ENCODE results near the gene MYO3A. TPM values are rescaled to one million over a fixed set of nuclear protein-coding genes. Genes with fewer than 3 reads are reported as not detected.
"Not testable (repeated sequence)": the region's sequence is repeated elsewhere in the genome, so short reads cannot be mapped to it uniquely, and the experiment has no call there.

MYO3A gene
- polyA plus RNA-seq, 1 donor (not counting 4 experiments of a cell fraction or from before 2014, with no cell fraction given): not detected

DNA sequence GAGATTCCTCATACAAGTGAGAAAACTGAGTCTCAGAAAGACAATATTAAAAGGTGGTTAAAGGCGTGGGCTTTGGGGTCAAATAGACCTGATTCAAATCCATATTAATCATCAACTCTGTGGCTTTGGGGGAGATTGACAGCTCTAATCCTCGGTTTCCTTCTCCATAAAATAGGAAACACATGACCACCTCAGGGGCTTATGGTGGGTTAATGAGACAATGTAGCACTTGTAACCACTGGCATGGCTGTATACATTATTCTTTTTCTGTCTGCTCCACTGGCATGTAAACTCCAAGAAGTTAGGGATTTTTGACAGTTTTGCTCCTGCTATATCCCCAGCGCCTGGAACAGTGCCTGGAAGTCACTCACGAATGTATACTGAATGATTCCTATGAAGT lies 161.8 kb downstream of the MYO3A start:
- no peak overlapping the region for H3K9ac ChIP-seq (ENCODE audit: control insufficient read depth, extremely low read depth, insufficient read depth, low read length)
- H3K9me3 ChIP-seq (ENCODE audit: control insufficient read depth, low read depth, low read length): no peaks in the 10 kb centered on the region
- dilution Hi-C loops (cut with MboI; ENCODE audit: extremely low pct_ligation_motif_present, low sequenced_read_pairs): no loop called here
- no peaks in the 10 kb centered on the region for H4K20me1 ChIP-seq (ENCODE audit: control insufficient read depth, extremely low read depth, insufficient read depth, low read length)
- no peaks in the 10 kb centered on the region for H3K79me2 ChIP-seq (ENCODE audit: control insufficient read depth, insufficient read depth, low read length)
- FAIRE-seq: no peak
- H2AFZ ChIP-seq (ENCODE audit: control insufficient read depth, low read length): no peak overlapping the region
- DNase-seq (ENCODE audit: low read depth, low spot score): no peak
- H3K9me1 ChIP-seq (ENCODE audit: control insufficient read depth, extremely low read depth, insufficient read depth, low read length): no peaks in the 10 kb centered on the region
- no peak overlapping the region for H3K4me2 ChIP-seq (ENCODE audit: control insufficient read depth, extremely low read depth, insufficient read depth, low read depth, low read length)
- no peak overlapping the region for H3K27ac ChIP-seq (ENCODE audit: control insufficient read depth, insufficient read depth, low read length)
- no peaks in the 10 kb centered on the region for H3K27me3 ChIP-seq (ENCODE audit: control insufficient read depth, extremely low read depth, insufficient read depth, low read length)
- H3K36me3 ChIP-seq (ENCODE audit: control insufficient read depth in 2 of 2, extremely low read depth in 1 of 2, insufficient read depth in 2 of 2, low read length in 2 of 2): no peaks in the 10 kb centered on the region
- TF ChIP-seq, protein P1, sequence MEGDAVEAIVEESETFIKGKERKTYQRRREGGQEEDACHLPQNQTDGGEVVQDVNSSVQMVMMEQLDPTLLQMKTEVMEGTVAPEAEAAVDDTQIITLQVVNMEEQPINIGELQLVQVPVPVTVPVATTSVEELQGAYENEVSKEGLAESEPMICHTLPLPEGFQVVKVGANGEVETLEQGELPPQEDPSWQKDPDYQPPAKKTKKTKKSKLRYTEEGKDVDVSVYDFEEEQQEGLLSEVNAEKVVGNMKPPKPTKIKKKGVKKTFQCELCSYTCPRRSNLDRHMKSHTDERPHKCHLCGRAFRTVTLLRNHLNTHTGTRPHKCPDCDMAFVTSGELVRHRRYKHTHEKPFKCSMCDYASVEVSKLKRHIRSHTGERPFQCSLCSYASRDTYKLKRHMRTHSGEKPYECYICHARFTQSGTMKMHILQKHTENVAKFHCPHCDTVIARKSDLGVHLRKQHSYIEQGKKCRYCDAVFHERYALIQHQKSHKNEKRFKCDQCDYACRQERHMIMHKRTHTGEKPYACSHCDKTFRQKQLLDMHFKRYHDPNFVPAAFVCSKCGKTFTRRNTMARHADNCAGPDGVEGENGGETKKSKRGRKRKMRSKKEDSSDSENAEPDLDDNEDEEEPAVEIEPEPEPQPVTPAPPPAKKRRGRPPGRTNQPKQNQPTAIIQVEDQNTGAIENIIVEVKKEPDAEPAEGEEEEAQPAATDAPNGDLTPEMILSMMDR (optimal IDR thresholded peaks at IDR 0.05 in 1 of 3, IDR thresholded peaks at IDR 0.05 in 1 of 3, conservative IDR thresholded peaks at IDR 0.05 in 1 of 3; ENCODE audit: extremely low read depth in 1 of 3, insufficient read depth in 2 of 3, low read length in 3 of 3): no peak
- no peak for TF ChIP-seq EZH2 (IDR thresholded peaks at IDR 0.05; ENCODE audit: low read length)
- no peaks in the 10 kb centered on the region for H3K4me1 ChIP-seq (ENCODE audit: control insufficient read depth, extremely low read depth, insufficient read depth, low read length)
- no peak overlapping the region for H3K4me3 ChIP-seq (ENCODE audit: control insufficient read depth in 2 of 3, extremely low read depth in 1 of 3, insufficient read depth in 2 of 3, low read depth in 1 of 3, low read length in 3 of 3)

GRCh38 chr10:26097549-26097948 lies 163.5 kb downstream of the MYO3A start:
- FAIRE-seq; H3K9me3 ChIP-seq (ENCODE audit: control insufficient read depth, low read depth, low read length); dilution Hi-C loops (cut with MboI; ENCODE audit: extremely low pct_ligation_motif_present, low sequenced_read_pairs); H3K27me3 ChIP-seq (ENCODE audit: control insufficient read depth, extremely low read depth, insufficient read depth, low read length); H2AFZ ChIP-seq (ENCODE audit: control insufficient read depth, low read length); H3K79me2 ChIP-seq (ENCODE audit: control insufficient read depth, insufficient read depth, low read length); H3K36me3 ChIP-seq (ENCODE audit: control insufficient read depth in 2 of 2, extremely low read depth in 1 of 2, insufficient read depth in 2 of 2, low read length in 2 of 2); H3K9ac ChIP-seq (ENCODE audit: control insufficient read depth, extremely low read depth, insufficient read depth, low read length); H3K4me3 ChIP-seq (ENCODE audit: control insufficient read depth in 2 of 3, extremely low read depth in 1 of 3, insufficient read depth in 2 of 3, low read depth in 1 of 3, low read length in 3 of 3); H3K4me1 ChIP-seq (ENCODE audit: control insufficient read depth, extremely low read depth, insufficient read depth, low read length); H3K4me2 ChIP-seq (ENCODE audit: control insufficient read depth, extremely low read depth, insufficient read depth, low read depth, low read length); DNase-seq (ENCODE audit: low read depth, low spot score); H3K27ac ChIP-seq (ENCODE audit: control insufficient read depth, insufficient read depth, low read length); H4K20me1 ChIP-seq (ENCODE audit: control insufficient read depth, extremely low read depth, insufficient read depth, low read length); H3K9me1 ChIP-seq (ENCODE audit: control insufficient read depth, extremely low read depth, insufficient read depth, low read length): not testable (repeated sequence)

DNA sequence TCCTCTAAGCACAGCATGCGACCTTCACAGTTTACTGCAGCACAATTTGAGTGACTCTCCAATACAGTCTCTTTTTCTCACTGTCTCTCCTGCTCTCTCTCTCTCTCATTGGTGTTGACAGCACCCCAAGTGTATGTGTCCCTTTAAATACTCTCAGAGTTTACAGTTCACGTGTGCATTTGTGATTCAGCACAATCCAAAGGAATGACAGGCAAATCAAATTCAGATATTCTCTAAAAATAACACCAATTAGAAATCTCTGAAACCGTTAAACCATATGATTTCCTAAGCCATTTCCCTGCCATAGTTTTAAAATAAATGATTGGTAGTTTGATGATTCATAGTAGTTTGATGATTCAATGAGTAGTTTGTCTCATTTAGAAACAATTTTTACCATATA lies 178.5 kb downstream of the MYO3A start:
- H3K9me1 ChIP-seq (ENCODE audit: control insufficient read depth, extremely low read depth, insufficient read depth, low read length): no peaks in the 10 kb centered on the region

More for the DNA sequence above, 178.5 kb downstream of the MYO3A start:
- peaks cover 2% of the 10 kb centered on the region for H3K9me3 ChIP-seq (ENCODE audit: control insufficient read depth, low read depth, low read length)
- H3K4me1 ChIP-seq (ENCODE audit: control insufficient read depth, extremely low read depth, insufficient read depth, low read length): no peaks in the 10 kb centered on the region
- no peaks in the 10 kb centered on the region for H3K79me2 ChIP-seq (ENCODE audit: control insufficient read depth, insufficient read depth, low read length)
- no peak overlapping the region for H3K27ac ChIP-seq (ENCODE audit: control insufficient read depth, insufficient read depth, low read length)
- FAIRE-seq (no peak), DNase-seq (ENCODE audit: low read depth, low spot score) (no peak)
- H3K4me2 ChIP-seq (ENCODE audit: control insufficient read depth, extremely low read depth, insufficient read depth, low read depth, low read length): no peak overlapping the region
- H3K36me3 ChIP-seq (ENCODE audit: control insufficient read depth in 2 of 2, extremely low read depth in 1 of 2, insufficient read depth in 2 of 2, low read length in 2 of 2): no peaks in the 10 kb centered on the region
- TF ChIP-seq EZH2 (IDR thresholded peaks at IDR 0.05; ENCODE audit: low read length): no peak
- TF ChIP-seq, protein P1 (optimal IDR thresholded peaks at IDR 0.05 in 1 of 3, IDR thresholded peaks at IDR 0.05 in 1 of 3, conservative IDR thresholded peaks at IDR 0.05 in 1 of 3; ENCODE audit: extremely low read depth in 1 of 3, insufficient read depth in 2 of 3, low read length in 3 of 3): no peak
- H2AFZ ChIP-seq (ENCODE audit: control insufficient read depth, low read length): no peak overlapping the region
- dilution Hi-C loops (cut with MboI; ENCODE audit: extremely low pct_ligation_motif_present, low sequenced_read_pairs): no loop called here
- H3K27me3 ChIP-seq (ENCODE audit: control insufficient read depth, extremely low read depth, insufficient read depth, low read length): no peaks in the 10 kb centered on the region
- no peak overlapping the region for H3K9ac ChIP-seq (ENCODE audit: control insufficient read depth, extremely low read depth, insufficient read depth, low read length)
- H3K4me3 ChIP-seq (ENCODE audit: control insufficient read depth in 2 of 3, extremely low read depth in 1 of 3, insufficient read depth in 2 of 3, low read depth in 1 of 3, low read length in 3 of 3): no peak overlapping the region
- no peaks in the 10 kb centered on the region for H4K20me1 ChIP-seq (ENCODE audit: control insufficient read depth, extremely low read depth, insufficient read depth, low read length)
